NCI-H345 (cell line): ENCODE measurements around the gene LIMS4.
"Not testable (repeated sequence)": the region's sequence is repeated elsewhere in the genome, so short reads cannot be mapped to it uniquely, and the experiment has no call there.

Experiments
- DNase-seq: peaks from one replicate; lab custom pipeline; 2025; lab: John Stamatoyannopoulos, UW

The LIMS4 gene

GRCh38 chr2:110449127-110449947 lies 23.3 kb downstream of the LIMS4 start:
- not testable (repeated sequence) for DNase-seq

DNA sequence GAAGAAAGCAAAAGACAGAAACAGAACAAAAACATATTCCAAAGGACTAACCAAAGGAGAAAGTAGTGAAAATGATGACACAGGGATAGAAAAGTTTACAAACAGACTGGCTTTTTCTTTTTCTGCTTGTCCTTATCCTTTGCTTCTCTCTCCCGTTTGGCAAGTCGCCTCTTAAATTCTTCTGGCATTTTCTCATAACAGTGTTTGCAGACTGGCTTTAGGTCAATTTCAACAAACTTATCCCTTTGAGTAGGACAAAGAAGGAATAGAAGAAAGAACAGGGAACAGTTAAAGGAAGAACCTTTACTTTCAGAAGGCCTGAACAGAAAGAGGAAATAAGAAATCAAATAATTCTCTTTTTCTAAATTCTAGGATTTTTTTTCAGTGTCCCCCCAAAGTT lies 26.0 kb downstream of the LIMS4 start:
- not testable (repeated sequence) for DNase-seq

DNA sequence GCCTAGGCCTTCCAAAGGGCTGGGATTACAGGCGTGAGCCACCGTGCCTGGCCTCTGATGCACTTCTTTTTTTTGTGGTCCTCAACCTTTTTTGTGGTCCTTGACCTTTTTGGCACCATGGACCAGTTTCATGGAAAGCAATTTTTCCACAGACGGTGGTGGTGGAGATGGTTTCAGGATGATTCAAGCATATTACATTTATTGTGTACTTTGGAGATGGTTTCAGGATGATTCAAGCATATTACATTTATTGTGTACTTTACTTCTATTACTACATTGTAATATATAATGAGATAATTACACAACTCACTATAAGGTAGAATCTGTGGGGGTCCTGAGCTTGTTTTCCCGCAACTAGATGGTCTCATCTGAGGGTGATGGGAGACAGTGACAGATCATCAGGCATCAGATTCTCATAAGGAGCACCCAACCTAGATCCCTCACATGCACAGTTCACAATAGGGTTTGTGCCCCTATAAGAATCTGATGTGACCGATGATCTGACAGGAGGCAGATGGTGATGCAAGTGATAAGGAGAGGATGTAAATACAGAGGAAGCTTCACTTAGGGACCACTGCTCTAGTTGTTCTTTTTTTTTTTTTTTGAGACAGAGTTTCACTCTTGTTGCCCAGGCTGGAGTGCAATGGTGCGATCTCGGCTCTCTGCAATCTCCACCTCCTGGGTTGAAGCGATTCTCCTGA lies 29.2 kb downstream of the LIMS4 start:
- DNase-seq = not testable (repeated sequence)

GRCh38 chr2:110441905-110442304 lies 30.7 kb downstream of the LIMS4 start:
- DNase-seq = not testable (repeated sequence)

DNA sequence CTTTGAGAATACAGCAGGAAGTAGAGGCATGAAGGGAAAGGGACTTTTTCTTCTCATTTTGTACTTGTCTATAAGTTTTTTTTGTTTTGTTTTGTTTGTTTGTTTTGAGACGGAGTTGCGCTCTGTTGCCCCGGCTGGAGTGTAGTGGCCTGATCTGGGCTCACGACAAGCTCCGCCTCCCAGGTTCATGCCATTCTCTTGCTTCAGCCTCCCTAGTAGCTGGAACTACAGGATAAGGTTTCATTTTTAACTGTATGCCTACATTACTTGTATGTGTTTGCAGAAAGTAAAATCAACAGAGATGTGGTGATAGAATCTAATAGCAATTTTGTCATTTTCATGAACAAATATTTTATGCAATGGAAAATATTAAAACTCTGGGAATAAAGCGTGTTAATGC lies 38.1 kb downstream of the LIMS4 start:
- not testable (repeated sequence) for DNase-seq

- DNase-seq = not testable (repeated sequence)
These were observed 46.9 kb downstream of the LIMS4 start for GRCh38 chr2:110425725-110426124.

DNA sequence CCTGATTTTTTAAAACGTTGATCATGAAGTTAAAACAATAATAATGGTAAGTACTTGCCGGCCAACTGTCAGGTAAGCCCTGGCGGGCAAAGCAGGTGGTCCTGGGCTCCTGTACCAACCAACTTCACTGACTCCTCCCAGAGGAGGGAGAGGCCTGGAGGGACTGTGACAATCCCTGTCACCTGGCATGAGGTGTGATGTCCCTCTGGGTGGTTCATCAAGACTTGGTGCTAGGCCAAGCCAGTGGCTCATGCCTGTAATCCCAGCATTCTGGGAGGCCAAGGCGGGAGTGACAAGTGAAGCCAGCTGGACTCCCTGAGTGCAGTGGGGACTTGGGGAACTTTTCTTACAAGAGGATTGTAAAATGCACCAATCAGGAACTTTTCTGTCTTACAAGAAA lies 48.2 kb downstream of the LIMS4 start:
- not testable (repeated sequence) for DNase-seq

DNA sequence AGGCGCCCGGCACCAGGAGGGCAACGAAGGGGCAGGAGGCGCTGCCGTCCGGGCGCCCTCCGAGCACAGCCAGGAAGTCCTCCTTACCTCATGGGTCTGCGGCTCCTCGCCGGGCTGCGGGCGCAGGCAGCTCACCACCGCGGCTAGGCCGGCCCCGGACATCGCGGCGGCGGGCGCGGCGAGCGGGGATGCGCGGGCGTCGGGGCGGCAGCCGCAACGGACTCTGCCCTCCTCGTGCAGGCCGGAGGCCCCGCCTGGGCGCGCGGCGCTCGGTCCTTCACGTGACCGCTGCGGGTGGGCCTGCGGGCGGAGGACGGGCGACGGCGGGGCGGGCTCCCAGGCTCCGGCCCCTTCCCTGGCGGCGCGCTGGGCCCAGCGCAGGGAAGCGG lies 49.0 kb downstream of the LIMS4 start:
- DNase-seq = not testable (repeated sequence)

DNA sequence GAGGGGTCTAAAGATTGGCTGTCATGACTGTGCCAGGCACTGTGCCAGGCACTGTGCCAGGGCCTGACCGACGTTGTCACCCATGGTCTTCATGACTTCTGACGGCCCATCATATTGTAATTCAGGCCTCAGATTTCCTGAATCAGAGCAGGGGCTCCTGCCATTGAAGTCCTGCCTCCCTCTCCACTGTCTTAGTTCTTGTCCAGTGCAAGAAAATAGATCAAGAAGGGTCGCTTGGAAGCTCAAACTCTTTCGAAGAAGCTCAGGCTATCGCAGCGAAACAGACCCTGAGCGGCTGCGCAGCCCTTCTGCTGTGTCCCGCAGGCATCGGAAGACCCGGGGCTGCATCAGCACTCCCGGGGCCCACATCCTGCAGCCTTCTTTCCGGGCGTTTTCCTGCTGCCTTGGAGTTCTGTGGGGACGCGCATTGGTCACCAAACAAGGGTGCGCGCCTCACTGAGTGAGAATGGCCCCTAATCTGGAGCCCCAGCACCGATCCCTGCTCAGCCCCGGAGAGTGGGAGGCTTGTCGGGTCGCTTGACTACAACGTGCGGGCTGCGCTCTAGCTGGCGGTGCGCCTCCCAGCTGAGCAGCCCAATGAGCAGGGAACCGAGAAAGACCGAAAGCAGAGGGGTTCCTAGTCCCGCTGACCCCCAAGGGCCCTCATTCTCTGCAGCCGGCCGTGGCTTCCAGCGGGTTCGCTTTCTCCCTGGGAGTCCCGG lies 49.6 kb downstream of the LIMS4 start:
- DNase-seq = not testable (repeated sequence)

DNA sequence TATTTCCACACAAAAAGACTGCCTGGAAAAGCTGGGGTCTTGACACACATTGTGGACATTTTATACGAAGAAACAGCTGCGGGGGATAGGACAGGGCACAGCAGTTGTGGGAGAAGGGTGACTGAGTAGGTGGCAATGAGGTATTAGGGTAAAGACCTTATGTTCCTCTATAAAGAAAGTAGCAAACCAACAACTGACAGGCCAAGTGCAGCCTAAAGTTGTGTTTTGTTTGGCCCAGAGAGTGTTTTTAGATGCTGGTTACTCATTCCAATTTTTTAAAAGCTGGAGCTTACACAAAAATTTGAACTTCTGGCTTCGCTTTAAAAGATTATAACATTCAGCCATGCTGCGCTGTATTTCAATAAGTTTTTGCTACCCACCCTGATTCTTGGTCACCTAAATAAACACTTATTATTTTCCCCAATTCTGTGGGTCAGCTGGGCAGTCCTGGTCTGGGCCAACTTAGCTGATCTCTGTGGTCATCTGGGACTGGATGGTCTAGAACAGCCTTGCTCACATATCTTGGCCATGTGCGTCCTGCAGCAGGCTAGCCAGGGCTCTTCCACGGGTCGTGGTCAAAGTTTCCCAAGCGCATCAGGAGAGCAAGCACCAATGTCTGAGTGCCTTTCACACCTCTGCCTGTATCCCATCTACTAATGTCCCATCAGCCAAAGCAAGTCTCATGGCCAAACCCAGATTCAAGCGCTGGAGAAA lies 51.8 kb downstream of the LIMS4 start:
- not testable (repeated sequence) for DNase-seq

- not testable (repeated sequence) for DNase-seq
These were observed 65.5 kb downstream of the LIMS4 start for GRCh38 chr2:110407142-110407541.

DNA sequence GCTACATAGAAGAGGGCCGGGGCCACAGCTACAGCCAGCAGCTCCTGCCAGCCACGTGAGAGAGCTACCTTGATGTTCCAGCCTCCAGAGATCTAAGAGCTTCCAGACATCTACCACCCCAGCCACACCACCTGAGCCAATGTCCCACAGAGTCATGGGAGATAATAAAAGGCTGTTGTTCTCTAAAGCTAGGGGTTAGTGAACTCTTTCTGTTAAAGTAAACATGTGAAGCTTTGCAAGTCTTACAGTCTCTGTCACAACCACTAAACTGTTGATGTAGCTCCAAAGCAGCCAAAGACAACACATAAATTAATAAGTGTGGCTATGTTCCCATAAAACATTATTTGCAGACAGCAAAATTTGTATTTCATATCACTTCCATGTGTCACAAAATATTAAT lies 67.6 kb downstream of the LIMS4 start:
- DNase-seq = not testable (repeated sequence)

- not testable (repeated sequence) for DNase-seq
These were observed 68.4 kb downstream of the LIMS4 start for GRCh38 chr2:110404246-110404645.

GRCh38 chr2:110401001-110401618 lies 71.5 kb downstream of the LIMS4 start:
- DNase-seq = not testable (repeated sequence)

DNA sequence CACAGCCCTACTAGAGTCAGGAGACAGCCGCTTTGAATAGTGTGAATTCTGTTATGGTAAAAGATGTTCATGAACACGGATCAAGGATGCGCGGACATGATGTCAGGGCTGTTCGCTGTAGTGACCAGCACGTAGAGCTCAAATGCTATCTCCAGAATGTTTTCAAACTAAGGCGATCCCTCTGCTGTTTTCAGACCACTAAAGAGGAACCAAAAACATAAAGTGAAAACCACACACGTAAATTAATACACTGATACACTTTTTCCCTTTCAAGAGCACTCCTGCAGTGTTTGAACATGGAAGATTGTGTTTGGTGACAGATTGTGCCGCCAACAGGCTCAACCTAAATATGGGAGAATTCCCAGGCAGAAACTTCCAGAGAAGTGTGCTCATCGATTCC lies 73.2 kb downstream of the LIMS4 start:
- DNase-seq = not testable (repeated sequence)

DNA sequence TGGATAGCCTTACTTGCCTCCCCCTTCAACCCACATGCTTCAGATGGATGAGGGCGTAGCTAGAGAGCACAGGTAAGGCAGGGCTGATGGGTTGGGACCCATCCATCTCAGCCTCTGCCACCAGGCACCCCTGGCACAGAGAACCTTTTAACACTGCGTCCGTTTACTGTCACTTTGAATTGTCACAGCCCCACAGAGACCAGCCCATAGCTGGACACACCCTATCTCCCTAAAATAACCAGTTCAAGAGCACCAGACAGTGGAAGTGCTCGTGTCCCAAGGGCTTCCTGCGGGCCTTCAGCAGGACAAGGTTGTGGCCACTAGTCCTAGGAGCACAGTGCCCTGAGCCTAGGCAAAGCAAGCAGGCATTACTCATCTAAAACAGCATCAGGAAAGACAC lies 76.6 kb downstream of the LIMS4 start:
- DNase-seq = not testable (repeated sequence)
